ENCODE data around the gene TC2N.
"Not testable (repeated sequence)": the region's sequence is repeated elsewhere in the genome, so short reads cannot be mapped to it uniquely, and the experiment has no call there.

TC2N gene

DNA sequence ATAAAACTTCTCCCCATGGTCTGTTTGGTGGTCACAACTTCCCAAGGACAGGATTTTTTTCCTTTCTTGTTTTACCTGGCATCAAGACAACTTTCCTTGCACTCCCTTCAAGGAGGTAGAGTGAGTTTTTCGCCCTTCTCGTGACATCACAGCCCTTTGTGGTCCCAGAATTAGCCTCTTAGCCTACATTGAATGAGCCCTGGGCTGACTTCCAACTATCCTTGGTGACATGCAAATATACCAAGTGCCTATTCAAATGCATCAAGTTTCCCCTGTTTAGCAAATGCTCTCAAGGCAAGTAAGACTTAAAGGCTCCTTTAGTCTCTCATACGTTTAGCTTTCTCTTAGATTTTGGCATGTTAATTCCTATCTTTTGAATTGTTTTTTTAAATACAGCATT is 36.6 kb downstream of the TC2N start:
- H3K27me3 Mint-ChIP-seq = no peaks in the 10 kb centered on the region
- DNase-seq (no peak), ATAC-seq (replicated peaks) (no peak)
- no peaks in the 10 kb centered on the region for H3K9me3 Mint-ChIP-seq
- H3K4me1 Mint-ChIP-seq (ENCODE audit: low read depth in 2 of 2) = peaks cover 39 to 67% of the 10 kb centered on the region in 2 donors
- no peak overlapping the region for H3K27ac Mint-ChIP-seq
- H3K36me3 Mint-ChIP-seq (ENCODE audit: insufficient read depth) = peaks cover 13% of the 10 kb centered on the region
- peak overlapping the region in 1 of 2 donors; percentile 25 for H3K4me3 Mint-ChIP-seq

GRCh38 chr14:91829511-91829910 is 37.8 kb downstream of the TC2N start:
- DNase-seq = no peak
- Mint-ChIP-seq H3K27me3 (no peaks in the 10 kb centered on the region), H3K4me1 (ENCODE audit: low read depth in 2 of 2) (peaks cover 39 to 64% of the 10 kb centered on the region in 2 donors), H3K27ac (peak overlapping the region; percentile 3 to 85), H3K9me3 (no peaks in the 10 kb centered on the region), H3K36me3 (ENCODE audit: insufficient read depth) (peaks cover 12% of the 10 kb centered on the region), H3K4me3 (peak overlapping the region in 1 of 2 donors; percentile 5)
- peak; percentile 19 for ATAC-seq (replicated peaks)

DNA sequence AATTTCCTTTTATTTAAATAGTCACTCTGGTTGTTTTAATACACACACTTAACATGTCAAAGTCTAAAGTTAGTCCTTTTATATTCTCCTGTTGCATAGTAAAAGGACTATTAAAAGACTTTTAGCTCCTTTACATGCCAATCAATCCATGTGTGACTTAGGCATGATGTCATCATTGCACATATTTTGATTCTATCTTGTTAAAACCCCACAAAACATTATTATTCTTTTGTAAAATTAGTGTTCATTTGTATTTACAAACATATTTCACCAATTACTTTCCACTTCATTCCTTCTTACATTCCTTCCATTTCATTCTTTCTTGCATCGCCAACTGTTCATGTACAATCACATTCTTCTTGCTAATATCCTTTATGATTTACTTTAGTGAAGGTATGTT is 39.6 kb downstream of the TC2N start:
- ATAC-seq (replicated peaks) (no peak), DNase-seq (no peak)
- Mint-ChIP-seq H3K4me3 (no peak overlapping the region), H3K4me1 (ENCODE audit: low read depth in 2 of 2) (peaks cover 38 to 55% of the 10 kb centered on the region in 2 donors), H3K27me3 (no peaks in the 10 kb centered on the region), H3K27ac (peak overlapping the region in 1 of 2 donors; percentile 77), H3K36me3 (ENCODE audit: insufficient read depth) (peaks cover 18% of the 10 kb centered on the region), H3K9me3 (no peaks in the 10 kb centered on the region)

DNA sequence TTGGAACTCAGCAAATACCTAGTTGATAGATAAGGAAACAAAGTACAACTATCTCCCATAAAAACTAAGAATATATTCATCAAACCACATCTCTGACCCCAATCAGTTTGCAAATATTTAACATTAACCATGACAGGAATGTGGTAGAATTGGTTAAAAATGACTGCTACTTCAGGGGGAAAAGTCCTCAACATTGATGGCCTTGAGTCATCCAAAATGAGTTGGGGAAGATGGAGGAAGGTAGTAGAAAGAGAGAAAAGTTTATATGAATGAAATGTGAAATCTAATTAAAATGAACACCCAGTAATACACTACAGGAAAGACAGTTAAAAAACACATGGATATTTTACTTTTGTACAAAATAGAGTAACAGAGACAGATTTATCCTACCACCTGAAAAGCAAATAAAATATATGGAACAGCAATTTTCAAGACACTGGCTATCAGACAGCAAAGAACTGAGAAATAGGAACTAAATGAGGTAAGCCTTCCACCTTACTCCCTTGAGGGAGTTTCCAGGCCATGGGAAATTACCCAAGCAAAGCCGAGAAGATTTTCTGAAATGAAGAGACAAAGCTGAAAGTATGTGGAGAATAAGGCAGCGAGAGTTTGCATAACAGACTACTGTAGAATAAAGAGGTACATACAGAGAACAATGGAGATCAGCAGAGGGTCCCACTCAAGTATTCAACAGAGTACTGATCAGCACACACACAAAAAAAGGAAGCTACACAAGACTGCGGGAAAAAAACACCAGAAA is 49.6 kb downstream of the TC2N start:
- Mint-ChIP-seq H3K4me3 (peak overlapping the region; percentile 35 to 57), H3K4me1 (ENCODE audit: low read depth in 2 of 2) (peaks cover 32 to 76% of the 10 kb centered on the region in 2 donors), H3K36me3 (ENCODE audit: insufficient read depth) (peaks cover 33% of the 10 kb centered on the region), H3K27me3 (no peaks in the 10 kb centered on the region), H3K9me3 (no peaks in the 10 kb centered on the region), H3K27ac (peak overlapping the region; percentile 70 to 79)
- ATAC-seq (replicated peaks) (peak; percentile 95), DNase-seq (peak in 1 of 3 experiments; percentile 9)

- Mint-ChIP-seq H3K27me3 (no peaks in the 10 kb centered on the region), H3K4me1 (ENCODE audit: low read depth in 2 of 2) (peaks cover 34 to 68% of the 10 kb centered on the region in 2 donors), H3K9me3 (peaks cover 5 to 7% of the 10 kb centered on the region in 2 donors), H3K4me3 (peak overlapping the region in 1 of 2 donors; percentile 9), H3K27ac (peak overlapping the region; percentile 1 to 83), H3K36me3 (ENCODE audit: insufficient read depth) (peaks cover 47% of the 10 kb centered on the region)
- DNase-seq (no peak), ATAC-seq (replicated peaks) (no peak)
Measured at GRCh38 chr14:91814317-91814716, 53.0 kb downstream of the TC2N start.

DNA sequence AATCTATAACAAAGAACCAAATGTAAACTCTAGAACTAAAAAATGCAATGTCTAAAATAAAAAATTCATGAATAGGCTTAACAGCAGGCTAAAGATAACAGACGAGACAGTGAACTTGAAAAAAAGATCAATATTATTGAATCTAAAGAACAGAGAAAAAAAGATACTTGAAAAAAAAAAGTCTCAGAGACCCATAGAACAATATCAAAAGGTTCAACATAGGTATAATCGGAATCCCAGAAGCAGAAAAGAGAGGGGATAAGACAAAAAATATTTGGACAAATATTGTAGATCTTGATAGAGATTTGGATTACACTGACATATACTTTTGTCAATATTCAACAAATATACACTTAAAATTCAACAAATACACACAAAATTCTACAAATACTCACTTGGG is 56.6 kb downstream of the TC2N start:
- peaks cover 17 to 36% of the 10 kb centered on the region in 2 donors for H3K4me1 Mint-ChIP-seq (ENCODE audit: low read depth in 2 of 2)
- H3K9me3 Mint-ChIP-seq = peaks cover 9 to 32% of the 10 kb centered on the region in 2 donors
- peaks cover 76% of the 10 kb centered on the region for H3K36me3 Mint-ChIP-seq (ENCODE audit: insufficient read depth)
- H3K27me3 Mint-ChIP-seq = no peaks in the 10 kb centered on the region
- ATAC-seq (replicated peaks) = no peak
- no peak for DNase-seq
- peak overlapping the region in 1 of 2 donors; percentile 15 for H3K4me3 Mint-ChIP-seq
- H3K27ac Mint-ChIP-seq = no peak overlapping the region

DNA sequence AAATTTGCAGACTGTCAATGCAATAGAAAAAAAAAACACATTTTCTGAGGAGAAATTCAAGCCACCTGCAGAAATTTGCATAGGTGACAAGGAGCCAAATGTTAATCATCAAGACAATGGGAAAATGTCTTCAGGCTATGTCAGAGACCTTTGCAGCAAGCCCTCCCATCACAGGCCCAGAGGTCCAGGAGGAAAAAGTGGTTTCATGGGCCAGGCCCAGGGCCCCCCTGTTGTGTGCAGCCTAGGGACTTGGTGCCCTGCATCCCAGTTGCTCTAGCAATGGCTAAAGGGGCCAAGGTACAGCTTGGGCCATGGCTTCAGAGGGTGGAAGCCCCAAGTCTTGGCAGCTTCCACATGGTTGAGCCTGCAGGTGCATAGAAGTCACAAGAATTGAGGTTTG is 60.6 kb downstream of the TC2N start:
- Mint-ChIP-seq H3K4me1 (ENCODE audit: low read depth in 2 of 2) (peaks cover 15 to 35% of the 10 kb centered on the region in 2 donors), H3K27ac (peak overlapping the region; percentile 41 to 52), H3K27me3 (no peaks in the 10 kb centered on the region)

DNA sequence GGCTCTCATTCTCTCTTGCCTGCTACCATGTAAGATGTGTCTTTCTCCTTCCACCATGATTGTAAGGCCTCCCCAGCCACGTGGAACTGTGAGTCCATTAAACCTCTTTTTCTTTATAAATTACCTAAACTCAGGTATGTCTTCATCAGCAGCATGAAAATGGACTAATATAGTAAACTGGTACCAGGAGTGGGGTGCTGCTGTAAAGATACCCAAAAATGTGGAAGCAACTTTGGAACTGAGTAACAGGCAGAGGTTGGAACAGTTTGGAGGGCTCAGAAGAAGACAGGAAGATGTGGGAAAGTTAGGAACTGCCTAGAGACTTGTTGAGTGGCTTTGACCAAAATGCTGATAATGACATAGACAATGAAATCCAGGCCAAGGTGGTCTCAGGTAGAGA is 61.2 kb downstream of the TC2N start:
- not testable (repeated sequence) for H3K27me3 Mint-ChIP-seq; ATAC-seq (replicated peaks); H3K4me3 Mint-ChIP-seq; DNase-seq
- Mint-ChIP-seq H3K9me3 (peaks cover 9 to 32% of the 10 kb centered on the region in 2 donors), H3K4me1 (ENCODE audit: low read depth in 2 of 2) (peaks cover 19 to 41% of the 10 kb centered on the region in 2 donors), H3K36me3 (ENCODE audit: insufficient read depth) (peaks cover 91% of the 10 kb centered on the region), H3K27ac (peak overlapping the region; percentile 25 to 30)

More for the DNA sequence above, 60.6 kb downstream of the TC2N start:
- H3K9me3 Mint-ChIP-seq = peaks cover 9 to 32% of the 10 kb centered on the region in 2 donors
- ATAC-seq (replicated peaks) (no peak), DNase-seq (no peak)
- no peak overlapping the region for H3K4me3 Mint-ChIP-seq
- peaks cover 91% of the 10 kb centered on the region for H3K36me3 Mint-ChIP-seq (ENCODE audit: insufficient read depth)

- no peak for ATAC-seq (replicated peaks)
- peaks cover 19 to 40% of the 10 kb centered on the region in 2 donors for H3K4me1 Mint-ChIP-seq (ENCODE audit: low read depth in 2 of 2)
- H3K4me3 Mint-ChIP-seq = no peak overlapping the region
- peaks cover 9 to 32% of the 10 kb centered on the region in 2 donors for H3K9me3 Mint-ChIP-seq
- H3K36me3 Mint-ChIP-seq (ENCODE audit: insufficient read depth) = peaks cover 87% of the 10 kb centered on the region
- no peak for DNase-seq
- no peaks in the 10 kb centered on the region for H3K27me3 Mint-ChIP-seq
- H3K27ac Mint-ChIP-seq = peak overlapping the region; percentile 25 to 30
Measured at GRCh38 chr14:91805659-91806058, 61.7 kb downstream of the TC2N start.

DNA sequence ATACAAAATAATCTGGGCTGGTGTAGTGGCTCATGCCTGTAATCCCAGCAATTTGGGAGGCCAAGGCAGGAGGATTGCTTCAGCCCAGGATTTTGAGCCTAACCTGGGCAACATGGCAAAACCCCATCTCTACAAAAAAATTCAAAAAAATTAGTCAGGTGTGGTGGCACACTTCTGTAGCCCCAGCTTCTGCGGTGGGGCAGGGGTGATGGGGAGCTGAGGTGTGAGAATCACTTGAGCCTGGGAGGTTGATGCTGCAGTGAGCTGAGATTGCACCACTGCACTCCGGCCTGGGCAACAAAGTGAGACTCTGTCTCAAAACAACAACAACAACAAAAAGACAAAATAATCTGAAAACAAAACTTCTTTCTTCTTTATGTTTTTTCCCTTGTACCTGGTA is 66.0 kb downstream of the TC2N start:
- Mint-ChIP-seq H3K9me3 (peaks cover 2 to 7% of the 10 kb centered on the region in 2 donors), H3K4me3 (peak overlapping the region in 1 of 2 donors; percentile 48), H3K36me3 (ENCODE audit: insufficient read depth) (peaks cover 75% of the 10 kb centered on the region), H3K4me1 (ENCODE audit: low read depth in 2 of 2) (peaks cover 12 to 37% of the 10 kb centered on the region in 2 donors), H3K27ac (peak overlapping the region; percentile 67 to 81), H3K27me3 (no peaks in the 10 kb centered on the region)
- ATAC-seq (replicated peaks) = peak; percentile 80
- DNase-seq = peak; percentile 8 to 13 (median 10)

- Mint-ChIP-seq H3K4me3 (no peak overlapping the region), H3K9me3 (no peaks in the 10 kb centered on the region), H3K27me3 (no peaks in the 10 kb centered on the region), H3K36me3 (ENCODE audit: insufficient read depth) (peaks cover 81% of the 10 kb centered on the region), H3K4me1 (ENCODE audit: low read depth in 2 of 2) (peaks cover 12 to 42% of the 10 kb centered on the region in 2 donors), H3K27ac (peak overlapping the region; percentile 41 to 60)
- DNase-seq (no peak), ATAC-seq (replicated peaks) (no peak)
Measured at GRCh38 chr14:91796617-91797347, 70.6 kb downstream of the TC2N start.

DNA sequence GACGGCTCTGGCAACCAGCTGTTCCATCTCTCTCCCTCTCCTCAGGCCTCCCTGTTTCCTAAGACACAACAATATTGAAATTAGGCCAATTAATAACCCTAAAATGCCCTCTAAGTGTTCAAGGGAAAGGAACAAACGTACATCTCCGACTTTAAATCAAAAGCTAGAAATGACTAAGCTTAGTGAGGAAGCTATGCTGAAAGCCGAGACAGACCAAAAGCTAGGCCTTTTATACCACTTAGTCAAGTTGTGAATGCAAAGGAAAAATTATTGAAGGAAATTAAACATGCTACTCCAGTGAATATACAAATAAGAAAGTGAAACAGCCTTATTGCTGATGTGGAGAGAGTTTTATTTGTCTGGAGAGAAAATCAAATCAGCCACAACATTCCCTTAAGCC is 73.6 kb downstream of the TC2N start:
- H3K27ac Mint-ChIP-seq = peak overlapping the region; percentile 79 to 90
- H3K27me3 Mint-ChIP-seq = no peaks in the 10 kb centered on the region
- peaks cover 11 to 42% of the 10 kb centered on the region in 2 donors for H3K4me1 Mint-ChIP-seq (ENCODE audit: low read depth in 2 of 2)
- peaks cover 94% of the 10 kb centered on the region for H3K36me3 Mint-ChIP-seq (ENCODE audit: insufficient read depth)
- ATAC-seq (replicated peaks) (no peak), DNase-seq (no peak)
- H3K9me3 Mint-ChIP-seq = no peaks in the 10 kb centered on the region
- peak overlapping the region; percentile 5 to 41 for H3K4me3 Mint-ChIP-seq

GRCh38 chr14:91786188-91786587 is 81.1 kb downstream of the TC2N start:
- Mint-ChIP-seq H3K36me3 (ENCODE audit: insufficient read depth) (peaks cover 91% of the 10 kb centered on the region), H3K4me1 (ENCODE audit: low read depth in 2 of 2) (peaks cover 3 to 9% of the 10 kb centered on the region in 2 donors), H3K27ac (peak overlapping the region in 1 of 2 donors; percentile 15)

More at GRCh38 chr14:91786188-91786587, 81.1 kb downstream of the TC2N start:
- H3K4me3 Mint-ChIP-seq = no peak overlapping the region
- ATAC-seq (replicated peaks) = no peak
- H3K27me3 Mint-ChIP-seq = no peaks in the 10 kb centered on the region
- no peak for DNase-seq
- no peaks in the 10 kb centered on the region for H3K9me3 Mint-ChIP-seq
